Esophagus squamous epithelium (tissue), 5 donors: ENCODE results near the gene GLRX5. TPM values are rescaled to one million over a fixed set of nuclear protein-coding genes. Genes with fewer than 3 reads are reported as not detected.
"Not testable (repeated sequence)": the region's sequence is repeated elsewhere in the genome, so short reads cannot be mapped to it uniquely, and the experiment has no call there.

Experiments
- DNase-seq: peaks from one replicate; lab custom pipeline; 2025; lab: John Stamatoyannopoulos, UW
- H3K27ac ChIP-seq, 4 donors: fragments of 200-600 bp; sonication (generic); one replicate each; pipeline ENCODE4 v1.5.1; 2016 to 2019; ENCODE audit warnings: mild to moderate bottlenecking in 1 of 4
- H3K27me3 ChIP-seq, 4 donors: fragments of 200-600 bp; sonication (generic); 1 replicate in 3 of 4; 2 replicates in 1 of 4; pipeline versions ENCODE4 v1.5.1 to v1.6.0; 2017 to 2021; ENCODE audit warnings: antibody characterized with exemption in 1 of 4
- H3K36me3 ChIP-seq, 3 donors: fragments of 200-600 bp; sonication (generic); one replicate each; pipeline ENCODE4 v1.5.1; 2016 to 2019
- H3K4me1 ChIP-seq, 3 donors: fragments of 200-600 bp; sonication (generic); one replicate each; pipeline ENCODE4 v1.5.1; 2017 to 2019
- H3K4me3 ChIP-seq, 4 donors: fragments of 200-600 bp; sonication (generic); 1 replicate in 3 of 4; 2 replicates in 1 of 4; pipeline ENCODE4 v1.5.1; 2016 to 2019; ENCODE audit warnings: mild to moderate bottlenecking in 2 of 4, moderate library complexity in 1 of 4
- H3K9me3 ChIP-seq, 3 donors: fragments of 200-600 bp; sonication (generic); one replicate each; pipeline ENCODE4 v1.5.1; 2016 to 2019
- POLR2A ChIP-seq, 4 donors: fragments of 450-650 bp; IDR thresholded peaks; one replicate each; pipeline ENCODE4 v1.6.1; 2017; ENCODE audit warnings: antibody characterized with exemption in 4 of 4, mild to moderate bottlenecking in 4 of 4, moderate library complexity in 3 of 4
- WGBS, 2 donors: methylation state at CpG; one replicate each; pipeline ENCODE4 v1.1.5; 2018; 5-methylcytosine and 5-hydroxymethylcytosine counted together
- intact Hi-C: fragments of 100-400 bp; cut with DNase I; formaldehyde crosslinking; loops from one replicate; pipeline ENCODE4 v1.15.0; 2022
- total RNA-seq, 4 donors: library from RNA; depleted of rRNA; stranded (reverse); fragments of >200 nt; gene quantifications; one replicate each; pipeline ENCODE4 v1.1.0, GENCODE V29; 2016
- TF ChIP-seq, protein P1 (sequence below), 6 experiments: fragments of 450-650 bp in 4 of 6; fragments of 200-600 bp in 2 of 6; sonication (generic) in 2 of 6; IDR thresholded peaks; one replicate each; pipeline ENCODE4 v1.5.1; 2016 to 2019; ENCODE audit warnings: antibody characterized with exemption in 6 of 6, mild to moderate bottlenecking in 4 of 6, moderate library complexity in 4 of 6
- donor health status: DM: yes; HTN: yes; CAD: no.

Gene GLRX5
- total RNA-seq, 4 donors from 2014 or later: 14.4 to 40.1 (median 32.6) TPM

DNA sequence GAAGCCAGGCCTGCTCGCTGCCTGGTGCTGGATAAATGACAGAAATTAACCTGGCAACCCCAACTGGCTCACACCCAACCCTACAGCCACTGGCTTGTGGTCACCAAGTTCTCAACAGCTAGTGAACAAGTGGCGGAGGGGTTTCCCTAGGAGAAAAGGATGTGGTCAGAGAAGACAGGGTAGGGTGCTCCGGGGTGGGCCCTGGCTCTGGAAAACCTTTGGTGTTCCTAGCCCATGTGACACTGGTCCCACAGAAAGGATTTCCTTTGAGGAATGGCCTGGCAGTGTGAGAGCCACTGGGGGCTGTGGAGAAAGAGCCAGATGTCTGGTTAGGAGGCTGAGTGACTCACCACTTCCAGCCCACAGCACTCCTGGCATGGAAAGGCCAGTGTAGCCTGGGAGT, 27.1 kb upstream of the GLRX5 start:
- intact Hi-C loops: no loop called here
- Histone ChIP-seq H3K27ac (peak overlapping the region; percentile 12 to 83 (median 60)), H3K4me1 (peaks cover 21 to 84% (median 44%) of the 10 kb centered on the region in 3 donors), H3K4me3 (no peak overlapping the region), H3K9me3 (no peaks in the 10 kb centered on the region), H3K27me3 (peaks cover 0 to 18% (median 0%) of the 10 kb centered on the region in 4 donors), H3K36me3 (no peaks in the 10 kb centered on the region)
- no peak for DNase-seq
- TF ChIP-seq, protein P1, sequence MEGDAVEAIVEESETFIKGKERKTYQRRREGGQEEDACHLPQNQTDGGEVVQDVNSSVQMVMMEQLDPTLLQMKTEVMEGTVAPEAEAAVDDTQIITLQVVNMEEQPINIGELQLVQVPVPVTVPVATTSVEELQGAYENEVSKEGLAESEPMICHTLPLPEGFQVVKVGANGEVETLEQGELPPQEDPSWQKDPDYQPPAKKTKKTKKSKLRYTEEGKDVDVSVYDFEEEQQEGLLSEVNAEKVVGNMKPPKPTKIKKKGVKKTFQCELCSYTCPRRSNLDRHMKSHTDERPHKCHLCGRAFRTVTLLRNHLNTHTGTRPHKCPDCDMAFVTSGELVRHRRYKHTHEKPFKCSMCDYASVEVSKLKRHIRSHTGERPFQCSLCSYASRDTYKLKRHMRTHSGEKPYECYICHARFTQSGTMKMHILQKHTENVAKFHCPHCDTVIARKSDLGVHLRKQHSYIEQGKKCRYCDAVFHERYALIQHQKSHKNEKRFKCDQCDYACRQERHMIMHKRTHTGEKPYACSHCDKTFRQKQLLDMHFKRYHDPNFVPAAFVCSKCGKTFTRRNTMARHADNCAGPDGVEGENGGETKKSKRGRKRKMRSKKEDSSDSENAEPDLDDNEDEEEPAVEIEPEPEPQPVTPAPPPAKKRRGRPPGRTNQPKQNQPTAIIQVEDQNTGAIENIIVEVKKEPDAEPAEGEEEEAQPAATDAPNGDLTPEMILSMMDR (IDR thresholded peaks at IDR 0.05): peak in 1 of 6 experiments; percentile 2
- TF ChIP-seq POLR2A (IDR thresholded peaks at IDR 0.05): no peak
- 0 to 49% methylated on average over 1 to 3 of the region's 3 CpGs for WGBS, 2 donors

DNA sequence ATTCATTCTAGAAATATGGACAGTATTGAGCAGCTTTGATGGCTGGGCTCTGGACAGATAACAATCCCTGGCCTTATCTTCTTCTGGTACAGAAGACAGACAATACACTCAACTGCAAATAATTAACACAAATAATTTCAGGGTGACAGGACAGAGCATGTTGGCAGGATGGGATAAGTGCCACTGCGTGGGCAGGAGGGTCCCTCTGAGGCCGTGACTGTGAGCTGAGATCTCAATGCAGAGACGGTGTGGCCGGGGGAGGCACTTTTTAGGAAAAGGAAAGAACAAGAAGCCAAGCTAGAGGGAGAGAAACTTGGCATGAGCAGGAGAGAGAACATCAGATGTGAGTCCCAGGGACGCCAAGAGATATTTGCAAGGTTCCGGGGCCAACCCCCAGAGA, 26.5 kb upstream of the GLRX5 start:
- H3K36me3 ChIP-seq: no peaks in the 10 kb centered on the region
- H3K4me3 ChIP-seq: no peak overlapping the region
- H3K4me1 ChIP-seq: peaks cover 21 to 84% (median 44%) of the 10 kb centered on the region in 3 donors
- H3K27me3 ChIP-seq: peaks cover 0 to 18% (median 0%) of the 10 kb centered on the region in 4 donors
- WGBS, 2 donors: 71 to 74% methylated on average over 6 of the region's 6 CpGs
- no peak for TF ChIP-seq POLR2A (IDR thresholded peaks at IDR 0.05)
- TF ChIP-seq, protein P1 (IDR thresholded peaks at IDR 0.05): no peak
- H3K9me3 ChIP-seq: no peaks in the 10 kb centered on the region
- peak overlapping the region in 2 of 4 donors; percentile 73 to 83 for H3K27ac ChIP-seq
- intact Hi-C loops: no loop called here
- no peak for DNase-seq

DNA sequence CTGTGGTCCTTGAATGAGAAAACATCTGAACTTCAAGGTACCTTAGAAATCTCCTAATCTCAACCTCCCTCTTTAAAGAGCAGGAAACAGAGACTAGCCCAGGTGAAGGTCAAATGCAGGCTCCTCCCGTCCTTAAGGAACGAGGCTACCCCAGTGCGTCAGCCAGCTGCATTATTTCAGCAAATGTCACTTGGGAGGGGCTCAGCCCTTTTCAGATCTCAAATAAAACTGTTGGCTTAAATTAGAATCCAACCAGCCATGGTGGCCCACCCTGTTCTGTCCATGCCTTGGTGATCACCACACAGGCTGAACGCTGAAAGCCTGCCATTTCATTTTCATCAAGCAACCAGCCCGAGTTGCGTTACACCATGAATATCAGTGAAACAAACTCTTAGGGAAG, 25.4 kb upstream of the GLRX5 start:
- no peaks in the 10 kb centered on the region for H3K36me3 ChIP-seq
- peaks cover 0 to 27% (median 0%) of the 10 kb centered on the region in 4 donors for H3K27me3 ChIP-seq
- WGBS, 2 donors: 87 to 90% methylated on average over 6 of the region's 6 CpGs
- TF ChIP-seq, protein P1 (IDR thresholded peaks at IDR 0.05): no peak
- TF ChIP-seq POLR2A (IDR thresholded peaks at IDR 0.05): no peak
- no peak overlapping the region for H3K4me3 ChIP-seq
- intact Hi-C loops: no loop called here
- H3K4me1 ChIP-seq: peaks cover 26 to 86% (median 50%) of the 10 kb centered on the region in 3 donors
- no peaks in the 10 kb centered on the region for H3K9me3 ChIP-seq
- H3K27ac ChIP-seq: peak overlapping the region in 1 of 4 donors; percentile 17
- DNase-seq: no peak

DNA sequence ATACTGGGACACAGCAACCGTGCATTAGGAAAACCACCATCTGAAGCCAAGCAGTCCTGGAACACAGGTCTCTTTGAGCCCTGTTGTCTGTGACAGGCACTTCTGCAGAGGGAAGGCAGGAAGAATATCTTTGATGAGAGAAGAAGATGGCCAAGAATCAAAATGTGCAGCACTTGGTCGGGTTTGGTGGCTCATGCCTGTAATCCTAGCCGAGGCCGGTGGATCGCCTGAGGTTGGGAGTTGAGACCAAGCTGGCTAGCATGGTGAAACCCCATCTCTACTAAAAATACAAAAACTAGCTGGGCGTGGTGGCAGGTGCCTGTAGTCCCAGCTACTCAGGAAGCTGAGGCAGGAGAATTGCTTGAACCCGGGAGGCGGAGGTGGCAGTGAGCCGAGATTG, 24.5 kb upstream of the GLRX5 start:
- DNase-seq: not testable (repeated sequence)
- peaks cover 27 to 86% (median 50%) of the 10 kb centered on the region in 3 donors for H3K4me1 ChIP-seq

DNA sequence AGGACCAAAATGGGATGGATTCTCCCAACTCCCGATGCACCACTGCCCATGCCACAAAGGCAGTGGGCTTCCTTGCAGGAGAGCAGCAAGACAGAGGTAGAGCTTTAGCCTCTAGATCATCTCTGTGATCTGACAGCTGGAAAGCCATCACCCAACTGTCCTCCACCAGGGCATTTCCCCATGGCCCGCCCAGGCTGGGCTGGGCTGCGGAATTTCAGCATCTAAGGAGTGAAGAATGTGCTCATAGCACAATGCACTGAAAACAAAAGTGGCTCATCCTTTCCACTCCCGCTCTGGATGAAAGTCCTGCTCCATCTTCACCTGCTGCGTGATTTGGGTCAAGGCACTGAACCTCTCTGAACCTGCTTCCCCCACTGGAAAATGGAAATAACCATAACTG, 24.0 kb upstream of the GLRX5 start:
- intact Hi-C loops: no loop called here
- no peak overlapping the region for H3K4me3 ChIP-seq
- H3K4me1 ChIP-seq: peaks cover 31 to 90% (median 55%) of the 10 kb centered on the region in 3 donors
- no peak for DNase-seq
- 86 to 96% methylated on average over 5 of the region's 5 CpGs for WGBS, 2 donors
- H3K27me3 ChIP-seq: peaks cover 0 to 40% (median 0%) of the 10 kb centered on the region in 4 donors
- TF ChIP-seq, protein P1 (IDR thresholded peaks at IDR 0.05): no peak
- no peak for TF ChIP-seq POLR2A (IDR thresholded peaks at IDR 0.05)
- no peaks in the 10 kb centered on the region for H3K9me3 ChIP-seq
- H3K27ac ChIP-seq: no peak overlapping the region
- H3K36me3 ChIP-seq: no peaks in the 10 kb centered on the region

More for the DNA sequence above, 24.5 kb upstream of the GLRX5 start:
- H3K4me3 ChIP-seq, H3K9me3 ChIP-seq, intact Hi-C loops, H3K36me3 ChIP-seq, H3K27ac ChIP-seq: not testable (repeated sequence)
- H3K27me3 ChIP-seq: peaks cover 0 to 35% (median 0%) of the 10 kb centered on the region in 4 donors
- 94 to 97% methylated on average over 8 to 9 of the region's 9 CpGs for WGBS, 2 donors
